ENCODE data around the gene P4HA2.

DNA sequence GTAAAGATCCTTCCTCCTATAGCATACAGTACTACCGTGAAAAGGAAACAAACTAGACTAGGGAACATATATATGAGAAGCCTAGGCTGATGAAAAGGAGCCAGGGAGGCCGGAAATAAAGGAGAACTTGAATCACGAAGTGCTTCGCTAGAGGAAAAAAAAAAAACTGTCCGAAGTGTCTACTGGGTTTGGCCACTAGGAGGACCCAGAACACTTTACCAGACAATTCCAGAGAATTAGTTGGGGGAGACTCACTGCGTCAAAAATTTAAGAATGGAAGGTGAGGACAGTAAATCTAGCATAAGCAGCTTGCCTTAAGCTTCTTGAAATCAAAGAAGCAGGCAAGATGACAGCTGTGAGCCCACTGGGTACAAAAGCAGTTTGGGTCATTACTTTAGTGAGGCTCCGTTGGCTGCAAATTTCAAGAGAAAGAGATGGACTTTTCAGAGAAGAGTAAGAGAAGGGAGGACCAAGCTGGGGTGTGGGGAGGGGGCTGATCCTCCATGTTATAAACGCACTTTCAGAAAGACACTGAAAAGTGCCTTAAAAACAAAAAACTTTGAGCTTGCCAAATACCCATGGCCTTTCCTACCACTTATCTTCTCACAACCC lies 47.4 kb downstream of the P4HA2 start:
- TF ChIP-seq PPARA (CRISPR knock-in tag; IDR thresholded peaks at IDR 0.05; ENCODE audit: borderline replicate concordance) (no peak), ZFP30 (CRISPR knock-in tag; IDR thresholded peaks at IDR 0.05) (no peak), CREB5 (CRISPR knock-in tag; IDR thresholded peaks at IDR 0.05; ENCODE audit: low read depth) (no peak), ZNF8 (CRISPR knock-in tag; IDR thresholded peaks at IDR 0.05) (no peak)

Data from SK-N-SH treated with all-trans-retinoic acid at 6 μM for 48 hours (cell line).